Natural killer cell (primary cell): ENCODE data around the gene IL12RB2. TPM values are rescaled to one million over a fixed set of nuclear protein-coding genes. Genes with fewer than 3 reads are reported as not detected.

Experiments used
- ATAC-seq, 3 donors: fragments of 150-1000 bp in 2 of 3; fragments of 200-7000 bp in 1 of 3; cut with Tn5 transposase; 1 replicate in 1 of 3; 2 replicates in 2 of 3; pipeline ENCODE4 v1.10.0; 2021; ENCODE audit warnings: mild to moderate bottlenecking in 2 of 3, moderate library complexity in 2 of 3
- DNase-seq, 2 donors: peaks; one replicate each; pipeline versions ENCODE4 v3.0.0 to v3.0.0-alpha.2; 2013 to 2021; ENCODE audit warnings: mixed read lengths in 1 of 2
- H3K27ac ChIP-seq: one replicate; pipeline ENCODE4 v1.5.1; 2013; ENCODE audit warnings: mild to moderate bottlenecking, low read length
- H3K27me3 ChIP-seq: one replicate; pipeline ENCODE4 v1.6.1; 2013; ENCODE audit warnings: low read length; ENCODE audit not compliant: control insufficient read depth, insufficient read depth
- H3K36me3 ChIP-seq: one replicate; pipeline ENCODE4 v1.6.1; 2013; ENCODE audit warnings: low read length; ENCODE audit not compliant: control insufficient read depth, insufficient read depth
- H3K4me1 ChIP-seq: one replicate; pipeline ENCODE4 v1.6.1; 2013; ENCODE audit warnings: low read length; ENCODE audit not compliant: control insufficient read depth, insufficient read depth
- H3K4me3 ChIP-seq: one replicate; pipeline ENCODE4 v1.5.1; 2013; ENCODE audit warnings: low read length
- H3K9me3 ChIP-seq: one replicate; pipeline ENCODE4 v1.6.1; 2013; ENCODE audit warnings: low read length; ENCODE audit not compliant: control insufficient read depth, insufficient read depth
- H3K27ac Mint-ChIP-seq, 2 donors: one replicate each; pipeline ENCODE4 v1.8.0; 2022; ENCODE audit warnings: mild to moderate bottlenecking in 2 of 2, mixed read lengths in 2 of 2, moderate library complexity in 1 of 2
- H3K27me3 Mint-ChIP-seq, 2 donors: one replicate each; pipeline ENCODE4 v1.8.0; 2022; ENCODE audit warnings: low read depth in 2 of 2, mixed read lengths in 2 of 2
- H3K36me3 Mint-ChIP-seq: one replicate; pipeline ENCODE4 v1.8.0; 2022; ENCODE audit warnings: mixed read lengths
- H3K4me1 Mint-ChIP-seq, 2 donors: one replicate each; pipeline ENCODE4 v1.8.0; 2022; ENCODE audit warnings: mixed read lengths in 2 of 2
- H3K4me3 Mint-ChIP-seq: one replicate; pipeline ENCODE4 v1.8.0; 2022; ENCODE audit warnings: mild to moderate bottlenecking, moderate library complexity, mixed read lengths
- H3K9me3 Mint-ChIP-seq, 2 donors: one replicate each; pipeline ENCODE4 v1.8.0; 2022; ENCODE audit warnings: mixed read lengths in 2 of 2
- WGBS: methylation state at CpG from one replicate; pipeline ENCODE4 v1.1.7; 2013; ENCODE audit warnings: missing lambda C conversion rate; ENCODE audit not compliant: insufficient coverage; 5-methylcytosine and 5-hydroxymethylcytosine counted together
- intact Hi-C: fragments of 100-400 bp; cut with micrococcal nuclease; formaldehyde crosslinking; loops from one replicate; pipeline ENCODE4 v1.14.2; 2022
- total RNA-seq, 4 donors: library from RNA; stranded (reverse); fragments of 120-200 nt in 1 of 4; gene quantifications; one replicate each; pipeline versions ENCODE4 v1.2.3 to v1.2.4, GENCODE V29; 2013 to 2022
- TF ChIP-seq, protein P1 (sequence below): fragments of 200-600 bp; IDR thresholded peaks from one replicate; pipeline ENCODE4 v1.8.0; 2022; ENCODE audit warnings: antibody characterized with exemption

Gene IL12RB2
- total RNA-seq, 3 donors from 2014 or later (not counting 1 experiment from before 2014, with no cell fraction given): 18.2 to 51.2 (median 24.8) TPM

GRCh38 chr1:67294836-67295617, 12.6 kb upstream of the IL12RB2 start:
- Mint-ChIP-seq H3K27me3 (peaks cover 0 to 4% of the 10 kb centered on the region in 2 donors), H3K4me1 (peaks cover 32 to 36% of the 10 kb centered on the region in 2 donors), H3K4me3 (peak overlapping the region; percentile 30), H3K36me3 (no peaks in the 10 kb centered on the region), H3K27ac (peak overlapping the region; percentile 49 to 57), H3K9me3 (no peaks in the 10 kb centered on the region)
- H3K4me3 ChIP-seq: no peak overlapping the region
- TF ChIP-seq, protein P1, sequence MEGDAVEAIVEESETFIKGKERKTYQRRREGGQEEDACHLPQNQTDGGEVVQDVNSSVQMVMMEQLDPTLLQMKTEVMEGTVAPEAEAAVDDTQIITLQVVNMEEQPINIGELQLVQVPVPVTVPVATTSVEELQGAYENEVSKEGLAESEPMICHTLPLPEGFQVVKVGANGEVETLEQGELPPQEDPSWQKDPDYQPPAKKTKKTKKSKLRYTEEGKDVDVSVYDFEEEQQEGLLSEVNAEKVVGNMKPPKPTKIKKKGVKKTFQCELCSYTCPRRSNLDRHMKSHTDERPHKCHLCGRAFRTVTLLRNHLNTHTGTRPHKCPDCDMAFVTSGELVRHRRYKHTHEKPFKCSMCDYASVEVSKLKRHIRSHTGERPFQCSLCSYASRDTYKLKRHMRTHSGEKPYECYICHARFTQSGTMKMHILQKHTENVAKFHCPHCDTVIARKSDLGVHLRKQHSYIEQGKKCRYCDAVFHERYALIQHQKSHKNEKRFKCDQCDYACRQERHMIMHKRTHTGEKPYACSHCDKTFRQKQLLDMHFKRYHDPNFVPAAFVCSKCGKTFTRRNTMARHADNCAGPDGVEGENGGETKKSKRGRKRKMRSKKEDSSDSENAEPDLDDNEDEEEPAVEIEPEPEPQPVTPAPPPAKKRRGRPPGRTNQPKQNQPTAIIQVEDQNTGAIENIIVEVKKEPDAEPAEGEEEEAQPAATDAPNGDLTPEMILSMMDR: no peak
- peak in 1 of 2 donors; percentile 24 for DNase-seq
- no peaks in the 10 kb centered on the region for H3K36me3 ChIP-seq
- H3K27ac ChIP-seq: peak overlapping the region; percentile 1
- ATAC-seq: peak; percentile 78 to 86 (median 85)
- peaks cover 3% of the 10 kb centered on the region for H3K4me1 ChIP-seq
- H3K27me3 ChIP-seq: no peaks in the 10 kb centered on the region
- peaks cover 2% of the 10 kb centered on the region for H3K9me3 ChIP-seq
- WGBS: 43% methylated on average over 7 of the region's 9 CpGs
- intact Hi-C loops: no loop called here

DNA sequence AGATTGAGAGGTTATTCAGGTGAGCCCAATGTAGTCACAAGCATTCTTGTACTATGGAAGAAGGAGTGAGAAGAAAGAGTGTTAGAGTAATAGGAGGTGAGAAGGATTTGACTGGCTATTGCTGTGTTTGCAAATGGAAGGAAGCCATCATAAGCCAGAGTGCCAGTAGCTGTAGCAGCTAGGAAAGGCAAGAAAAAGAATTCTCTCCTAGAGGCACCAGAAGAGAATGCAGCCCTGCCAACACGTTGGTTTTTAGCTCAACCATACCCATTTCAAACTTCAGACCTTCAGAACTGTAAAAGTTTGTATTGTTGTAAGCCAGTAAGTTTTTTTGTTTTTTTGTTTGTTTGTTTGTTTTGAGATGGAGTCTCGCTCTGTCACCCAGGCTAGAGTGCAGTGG, 8.9 kb upstream of the IL12RB2 start:
- no peaks in the 10 kb centered on the region for H3K36me3 ChIP-seq
- intact Hi-C loops: no loop called here

GRCh38 chr1:67299296-67299695, 8.4 kb upstream of the IL12RB2 start:
- H3K4me3 ChIP-seq: no peak overlapping the region
- Mint-ChIP-seq H3K36me3 (no peaks in the 10 kb centered on the region), H3K27ac (no peak overlapping the region), H3K9me3 (no peaks in the 10 kb centered on the region), H3K4me1 (peaks cover 22 to 27% of the 10 kb centered on the region in 2 donors), H3K4me3 (no peak overlapping the region), H3K27me3 (no peaks in the 10 kb centered on the region)
- no peaks in the 10 kb centered on the region for H3K27me3 ChIP-seq
- ATAC-seq: no peak
- intact Hi-C loops: no loop called here
- 96% methylated on average over 7 of the region's 7 CpGs for WGBS
- peaks cover 2% of the 10 kb centered on the region for H3K9me3 ChIP-seq
- no peak for DNase-seq
- no peaks in the 10 kb centered on the region for H3K36me3 ChIP-seq
- TF ChIP-seq, protein P1: no peak
- no peak overlapping the region for H3K27ac ChIP-seq
- H3K4me1 ChIP-seq: peaks cover 3% of the 10 kb centered on the region

More for the DNA sequence above, 8.9 kb upstream of the IL12RB2 start:
- no peak overlapping the region for H3K27ac ChIP-seq
- Mint-ChIP-seq H3K27me3 (no peaks in the 10 kb centered on the region), H3K36me3 (no peaks in the 10 kb centered on the region), H3K27ac (no peak overlapping the region), H3K9me3 (no peaks in the 10 kb centered on the region), H3K4me3 (no peak overlapping the region), H3K4me1 (peaks cover 23 to 27% of the 10 kb centered on the region in 2 donors)
- TF ChIP-seq, protein P1: no peak
- H3K4me1 ChIP-seq: peaks cover 3% of the 10 kb centered on the region
- ATAC-seq (no peak), DNase-seq (no peak)
- H3K9me3 ChIP-seq: peaks cover 2% of the 10 kb centered on the region
- no peaks in the 10 kb centered on the region for H3K27me3 ChIP-seq
- no peak overlapping the region for H3K4me3 ChIP-seq
- no CpG with 5 or more reads among the region's 2 CpGs for WGBS
